Measurements from ENCODE around the gene TRRAP.
"Not testable (repeated sequence)": the region's sequence is repeated elsewhere in the genome, so short reads cannot be mapped to it uniquely, and the experiment has no call there.

TRRAP gene

DNA sequence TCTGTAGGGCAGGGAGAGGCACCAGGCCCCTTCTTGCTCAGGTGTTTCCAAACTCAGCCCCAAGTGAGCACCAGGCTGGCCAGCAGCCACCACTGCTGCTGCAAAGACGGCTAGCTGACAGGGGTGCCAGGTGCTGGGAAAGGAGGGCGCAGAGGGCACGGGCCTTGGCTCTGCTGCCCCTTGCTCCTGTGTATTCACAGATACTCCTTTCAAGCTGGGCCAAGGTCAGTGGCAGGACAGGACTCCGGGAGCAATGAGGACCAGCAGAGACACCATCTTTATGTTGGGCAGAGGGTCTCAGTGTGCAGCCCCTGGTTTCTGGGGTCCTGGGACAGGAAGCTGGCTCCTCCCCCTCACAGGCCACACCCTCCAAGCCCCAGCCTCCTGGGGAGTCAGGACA is 155.4 kb downstream of the TRRAP start:
- FAIRE-seq, result no peak

DNA sequence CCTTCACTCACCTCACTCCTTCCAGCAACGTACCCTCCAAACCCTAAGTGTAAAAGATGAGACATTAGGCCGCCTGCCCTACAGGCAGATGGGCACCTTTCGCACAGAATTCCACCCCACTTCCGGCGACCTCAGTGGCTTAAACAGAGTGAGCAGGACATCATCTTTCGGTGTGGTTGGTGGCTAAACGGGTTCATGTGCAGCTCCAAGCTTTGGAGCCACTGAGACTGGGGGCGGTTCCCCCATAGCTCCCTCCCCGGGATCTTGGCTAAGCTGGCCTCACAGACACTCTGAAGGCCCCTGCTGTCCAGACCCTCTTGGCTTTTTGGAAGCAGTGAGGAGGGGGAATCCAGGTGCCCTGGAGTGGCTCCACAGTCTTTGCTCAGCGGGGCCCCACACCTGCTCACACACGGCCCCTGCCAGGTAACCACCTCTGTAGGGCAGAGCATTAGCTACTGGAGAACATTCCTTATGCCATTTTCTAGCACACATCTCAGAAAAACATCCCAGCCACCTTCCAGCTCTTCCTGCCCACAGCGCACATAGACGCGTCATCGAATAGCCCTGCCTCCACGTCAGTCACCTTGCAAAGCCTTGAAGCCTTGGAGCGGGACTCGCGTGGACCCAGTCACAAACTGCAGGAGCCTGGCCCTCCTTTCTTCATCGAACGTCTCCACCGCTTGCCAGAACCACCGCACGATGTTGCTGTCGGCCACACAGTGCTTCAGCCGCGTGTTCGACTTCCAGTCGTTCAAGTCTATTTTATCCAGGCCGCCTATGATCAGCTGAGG is 156.8 kb downstream of the TRRAP start:
- no peak for FAIRE-seq

DNA sequence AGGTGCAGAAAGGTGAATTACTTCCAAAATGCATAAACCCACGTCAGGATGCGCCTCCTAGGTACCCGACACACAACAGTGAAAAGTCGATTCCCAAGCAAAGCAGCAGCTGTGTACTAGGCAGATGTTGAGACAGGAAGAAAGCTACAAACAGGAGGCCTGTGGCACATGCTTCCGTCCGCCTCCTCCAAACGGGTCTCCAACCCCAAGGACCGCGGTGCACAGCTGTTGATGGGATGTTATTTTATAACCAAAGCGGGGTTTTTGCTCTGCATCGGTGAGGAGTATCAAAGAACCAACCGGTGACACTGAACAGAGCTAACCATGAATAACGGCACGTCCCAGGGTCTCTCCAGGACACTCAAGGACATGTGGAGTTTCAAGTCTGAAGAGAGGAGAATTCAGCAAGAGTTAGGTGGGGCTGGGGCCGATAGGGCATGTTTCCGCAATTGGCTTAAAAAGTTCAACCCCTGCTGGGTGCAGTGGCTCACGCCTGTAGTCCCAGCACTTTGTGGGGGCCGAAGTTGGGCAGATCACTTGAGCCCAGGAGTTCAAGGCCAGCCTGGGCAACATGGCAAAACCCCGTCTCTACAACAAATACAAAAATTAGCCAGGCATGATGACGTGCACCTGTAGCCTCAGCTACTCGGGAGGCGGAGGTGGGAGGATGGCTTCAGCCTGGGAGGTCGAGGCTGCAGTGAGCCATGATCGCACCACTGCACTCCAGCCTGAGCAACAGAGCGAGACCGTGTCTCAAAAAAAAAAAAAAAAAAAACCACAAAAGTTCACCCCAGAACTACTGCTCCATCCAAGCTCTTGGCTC is 157.6 kb downstream of the TRRAP start:
- no peak for FAIRE-seq

DNA sequence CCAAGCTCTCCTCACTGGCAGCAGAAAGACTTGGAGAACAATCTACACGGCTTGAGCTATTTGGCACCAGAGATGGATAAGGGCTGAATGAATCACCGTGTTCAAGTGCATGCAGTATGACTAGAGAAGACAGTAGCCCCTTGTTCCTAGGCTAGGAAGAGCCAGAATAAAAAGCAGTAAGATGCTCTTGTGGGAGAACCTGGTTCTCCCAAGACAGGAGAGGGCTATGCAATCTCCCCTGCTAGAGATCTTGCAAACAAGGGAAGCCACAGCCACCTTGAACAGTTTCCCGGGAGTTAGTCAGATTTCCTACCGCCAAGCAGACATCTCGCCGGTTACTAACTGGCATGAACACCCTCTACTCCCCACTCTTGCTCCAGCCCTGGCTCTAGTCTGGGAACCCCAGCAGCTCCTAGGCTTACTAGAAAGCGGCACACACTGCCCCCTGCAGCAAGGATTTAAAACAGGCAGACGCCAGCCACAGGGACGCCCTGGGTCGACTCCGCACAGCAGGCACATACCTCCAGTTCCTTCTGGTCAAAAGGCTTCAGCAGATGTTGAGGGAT is 158.3 kb downstream of the TRRAP start:
- no peak for FAIRE-seq

DNA sequence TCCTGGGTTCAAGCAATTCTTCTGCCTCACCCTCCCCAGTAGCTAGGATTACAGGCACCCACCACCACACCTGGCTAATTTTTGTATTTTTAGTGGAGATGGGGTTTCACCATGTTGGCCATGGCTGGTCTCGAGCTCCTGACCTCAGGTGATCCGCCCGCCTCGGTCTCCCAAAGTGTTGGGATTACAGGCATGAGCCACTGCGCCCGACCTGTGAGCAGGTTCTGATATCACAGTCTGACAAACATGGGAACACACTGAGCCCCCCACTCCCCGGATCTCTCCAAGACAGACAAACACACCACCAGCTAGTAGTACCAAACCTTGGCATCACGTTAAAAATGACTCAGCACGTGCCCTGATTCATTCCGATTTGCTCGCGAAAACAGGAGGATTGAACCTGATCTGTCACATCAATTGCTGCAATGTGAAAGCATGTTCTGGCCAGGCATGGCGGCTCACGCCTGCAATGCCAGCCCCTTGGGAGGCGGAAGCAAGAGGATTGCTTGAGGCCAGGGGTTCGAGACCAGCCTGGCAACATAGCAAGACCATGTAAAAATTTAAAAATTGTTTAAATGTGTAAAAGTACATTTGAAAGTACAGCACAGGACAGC is 159.1 kb downstream of the TRRAP start:
- FAIRE-seq, result no peak

DNA sequence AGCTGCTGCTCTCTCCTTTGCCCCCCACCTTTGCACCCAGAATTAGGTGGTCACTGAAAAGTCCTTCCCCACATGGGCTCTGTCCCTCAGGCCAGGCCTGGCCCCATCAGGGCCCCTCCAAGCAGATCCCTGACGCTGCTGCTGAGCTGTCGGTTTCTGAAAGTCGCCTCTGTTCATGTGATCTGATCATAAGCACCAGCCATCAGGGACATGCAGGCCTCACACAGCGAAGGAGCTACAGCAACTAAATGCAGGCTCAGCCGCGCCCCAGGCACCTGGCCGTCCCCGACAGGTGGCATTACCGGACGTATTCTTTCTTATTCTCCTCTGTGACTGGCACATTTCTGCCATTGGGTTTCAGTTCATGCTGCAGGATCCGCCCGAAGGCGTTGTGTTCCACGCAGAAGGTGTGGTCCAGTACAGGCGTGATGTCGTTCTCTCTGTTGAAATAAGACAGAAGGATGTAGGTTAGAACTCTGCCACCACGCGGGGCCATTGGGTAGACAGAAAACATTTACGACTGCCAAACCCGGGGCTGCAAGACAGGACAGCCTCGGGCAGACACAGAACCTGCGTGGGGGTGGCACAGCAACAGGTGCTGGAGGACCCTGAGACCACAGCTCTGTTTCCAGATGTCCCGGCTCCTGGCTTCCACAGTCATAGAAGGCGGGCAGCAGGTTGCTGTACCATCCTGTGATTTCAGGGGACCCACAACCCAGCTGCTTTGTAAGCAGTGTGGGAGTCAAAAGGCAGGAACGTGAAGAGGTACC is 159.9 kb downstream of the TRRAP start:
- no peak for FAIRE-seq

DNA sequence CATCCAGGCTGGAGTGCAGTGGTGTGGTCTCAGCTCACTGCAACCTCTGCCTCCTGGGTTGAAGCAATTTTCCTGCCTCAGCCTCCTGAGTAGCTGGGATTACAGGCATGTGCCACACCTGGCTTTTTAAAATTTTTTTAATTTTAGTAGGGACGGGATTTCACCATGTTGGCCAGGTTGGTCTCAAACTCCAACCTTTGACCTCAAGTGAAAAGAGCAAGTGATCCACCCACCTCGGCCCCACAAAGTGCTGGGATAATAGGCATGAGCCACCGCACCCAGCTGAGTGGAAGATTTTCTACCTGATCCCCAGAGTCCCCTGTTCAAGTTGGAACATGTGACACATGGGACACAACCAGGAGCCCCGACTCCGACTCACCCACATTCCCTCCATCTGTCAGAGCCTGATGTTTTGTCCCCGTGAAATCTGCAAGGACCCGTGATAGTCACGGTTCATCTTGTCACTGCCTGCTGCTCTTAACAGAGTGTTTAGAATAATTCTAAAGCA is 161.1 kb downstream of the TRRAP start:
- FAIRE-seq, result no peak

DNA sequence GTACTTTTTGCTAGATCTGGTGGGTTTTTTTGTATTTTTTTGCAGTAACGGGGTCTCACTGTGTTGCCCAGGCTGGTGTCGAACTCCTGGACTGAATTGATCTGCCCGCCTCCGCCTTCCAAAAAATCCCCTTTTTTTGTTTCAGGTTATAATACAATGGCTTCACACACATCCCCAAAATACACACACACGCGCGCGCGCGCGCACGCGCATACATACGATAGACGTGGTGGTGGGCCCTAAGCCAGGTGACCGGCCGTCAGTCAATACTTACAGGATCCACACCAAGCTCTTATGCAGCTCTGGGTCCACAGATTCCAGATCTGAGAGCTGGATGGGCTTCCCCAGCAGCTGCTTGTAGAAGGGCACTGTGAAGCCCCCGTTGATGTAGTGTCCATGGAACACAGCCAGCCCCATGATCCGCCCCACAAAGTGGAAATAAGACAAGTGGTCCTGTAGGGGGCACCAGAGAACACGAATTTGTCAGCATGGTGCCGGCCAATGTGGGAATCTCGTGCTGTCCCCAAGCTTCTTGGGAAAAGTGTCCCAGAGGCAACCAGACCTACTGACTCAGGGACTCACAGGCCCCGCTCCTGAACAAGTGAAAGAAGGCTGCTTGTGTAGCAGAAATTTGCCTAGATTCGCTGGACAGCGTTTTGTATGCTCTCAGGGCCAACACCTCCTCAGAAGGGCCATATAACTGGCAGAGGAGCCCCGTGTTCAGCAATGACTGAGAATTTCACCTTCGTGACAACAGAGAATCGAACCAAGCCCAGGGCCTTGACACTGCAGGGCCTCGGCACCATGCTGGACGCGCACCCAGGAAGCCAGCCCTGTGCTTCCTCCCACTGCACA is 162.0 kb downstream of the TRRAP start:
- FAIRE-seq, result peak; percentile 12

DNA sequence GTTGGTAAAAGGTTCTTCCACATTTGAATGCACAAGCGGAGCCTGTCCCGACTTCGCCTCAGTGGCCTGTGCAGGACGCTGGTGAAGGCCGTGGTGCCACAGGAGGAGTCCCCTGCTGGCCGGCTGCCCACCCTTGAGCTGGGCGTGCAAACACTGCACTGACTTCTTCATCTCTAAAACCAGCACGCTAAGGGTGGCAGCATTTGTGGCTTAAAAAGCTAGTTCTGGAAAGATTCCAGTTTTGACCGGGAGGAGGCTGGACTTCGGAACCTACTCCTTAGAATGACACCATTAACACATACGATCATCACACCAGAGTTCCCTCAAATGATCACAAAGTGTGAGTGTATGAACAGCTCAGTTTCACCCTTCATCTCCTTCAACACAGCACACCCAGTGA is 163.2 kb downstream of the TRRAP start:
- FAIRE-seq, result no peak

DNA sequence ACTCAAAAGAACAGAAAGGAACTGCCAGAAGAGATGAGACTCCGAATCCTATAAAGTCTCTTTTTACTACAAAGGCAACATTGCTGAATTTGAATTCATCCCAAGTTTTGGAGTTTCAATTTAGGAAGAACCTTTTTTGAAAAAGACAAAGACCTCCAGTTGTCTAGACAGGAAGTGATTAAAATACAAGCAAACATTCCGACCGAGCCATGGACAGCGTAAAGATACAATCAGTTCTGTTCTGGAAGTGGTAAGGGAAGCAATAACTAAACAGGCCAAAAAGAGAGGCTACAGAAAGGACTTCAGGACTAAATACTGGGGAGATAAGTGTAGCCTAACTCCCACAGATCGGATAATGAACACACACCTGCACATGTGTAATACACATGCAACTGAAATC is 164.6 kb downstream of the TRRAP start:
- no peak for FAIRE-seq

DNA sequence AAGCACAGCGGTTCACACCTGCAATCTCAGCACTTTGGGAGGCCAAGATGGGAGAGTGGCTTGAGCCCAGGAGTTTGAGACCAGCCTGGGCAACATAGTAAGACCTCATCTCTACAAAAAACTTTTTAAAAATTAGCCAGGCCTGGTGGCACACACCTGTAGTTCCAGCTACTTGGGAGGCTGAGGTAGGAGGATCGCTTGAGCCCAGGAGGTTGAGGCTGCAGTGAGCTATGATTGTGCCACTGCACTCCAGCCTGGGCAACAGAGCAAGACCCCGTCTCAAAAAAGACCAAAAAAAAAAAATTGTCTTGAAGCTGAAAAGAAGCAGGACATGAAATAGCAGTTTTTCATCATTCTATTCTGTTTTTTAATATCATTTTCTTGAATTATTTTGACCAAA is 166.5 kb downstream of the TRRAP start:
- FAIRE-seq, result not testable (repeated sequence)

DNA sequence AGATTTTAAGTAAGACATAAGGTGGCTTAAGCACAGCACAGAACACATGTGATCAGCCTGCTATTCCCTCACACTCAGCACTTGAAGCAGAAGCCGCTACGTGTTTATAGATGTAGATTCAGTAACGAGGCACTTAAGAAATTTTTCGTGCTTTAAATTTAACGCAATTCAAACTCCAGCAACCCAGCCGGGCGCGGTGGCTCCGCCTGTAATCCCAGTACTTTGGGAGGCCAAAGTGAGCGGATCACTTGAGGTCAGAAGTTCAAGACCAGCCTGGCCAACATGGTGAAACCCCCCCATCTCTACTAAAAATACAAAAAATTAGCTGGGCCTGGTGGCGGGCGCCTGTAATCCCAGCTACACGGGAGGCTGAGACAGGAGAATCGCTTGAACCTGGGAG is 167.9 kb downstream of the TRRAP start:
- not testable (repeated sequence) for FAIRE-seq

DNA sequence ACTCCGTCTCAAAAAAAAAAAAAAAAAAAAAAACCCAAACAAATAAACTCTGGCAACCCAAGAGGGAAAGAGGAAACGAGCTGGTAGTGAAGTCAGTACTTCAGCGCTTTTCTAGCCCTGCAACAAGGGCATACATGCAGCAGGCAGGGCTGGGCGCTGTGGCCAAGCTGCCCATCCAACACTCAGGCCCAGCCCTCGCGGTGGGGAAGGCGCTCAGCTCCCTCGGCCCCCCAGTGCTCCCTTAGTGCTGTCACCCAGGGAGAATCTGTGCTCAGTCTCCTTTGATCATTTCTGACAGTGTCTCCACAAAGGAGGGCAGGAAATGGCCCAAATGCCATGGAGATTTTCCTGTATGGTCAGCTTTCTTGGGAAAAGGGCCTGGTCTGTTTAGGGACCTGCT is 168.4 kb downstream of the TRRAP start:
- FAIRE-seq, result no peak

DNA sequence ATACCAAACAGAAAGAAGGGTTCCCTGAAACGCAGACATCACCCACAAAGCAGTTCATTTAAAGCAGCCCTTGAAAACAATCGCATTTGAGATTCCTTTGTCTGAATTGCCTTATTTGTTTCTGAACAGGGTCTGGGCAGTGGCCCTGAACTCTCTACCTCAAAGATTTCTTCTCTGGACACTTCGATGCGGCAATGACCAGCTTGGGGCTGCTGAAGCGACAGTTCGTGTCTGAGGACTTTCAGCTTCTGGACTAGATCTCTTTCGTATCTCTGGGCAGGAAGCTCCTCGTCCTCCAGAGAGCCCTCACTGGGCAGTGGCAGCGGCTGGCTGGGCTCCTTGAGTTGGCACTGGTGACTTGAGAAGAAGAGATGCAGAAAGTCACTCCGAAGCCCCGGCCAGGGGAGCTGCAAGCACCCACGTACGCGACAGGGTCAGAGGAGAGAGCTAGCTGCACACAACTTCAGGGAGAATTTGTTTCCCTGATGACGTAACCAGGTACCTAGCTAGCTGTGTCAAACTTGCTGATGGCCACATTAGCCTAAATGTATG is 169.3 kb downstream of the TRRAP start:
- FAIRE-seq, result no peak

DNA sequence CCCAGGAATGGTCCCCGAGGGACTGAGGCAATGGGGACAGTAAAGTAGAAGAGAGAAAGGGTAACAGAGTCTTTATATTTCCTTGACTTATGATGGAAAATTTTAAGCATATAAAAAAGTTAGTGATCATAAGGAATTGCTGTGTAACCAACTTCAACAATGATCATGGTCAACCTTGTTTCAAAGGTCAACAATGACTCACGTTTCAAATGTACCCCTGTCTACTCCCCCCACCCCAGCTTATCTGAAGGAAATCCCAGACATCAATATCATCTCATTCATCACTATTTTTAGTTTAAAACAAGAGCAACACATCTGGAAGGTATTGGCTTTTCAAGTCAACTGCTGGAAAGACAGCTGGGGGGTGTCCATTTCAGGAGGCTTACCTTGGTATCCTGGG is 172.6 kb downstream of the TRRAP start:
- FAIRE-seq, result no peak

DNA sequence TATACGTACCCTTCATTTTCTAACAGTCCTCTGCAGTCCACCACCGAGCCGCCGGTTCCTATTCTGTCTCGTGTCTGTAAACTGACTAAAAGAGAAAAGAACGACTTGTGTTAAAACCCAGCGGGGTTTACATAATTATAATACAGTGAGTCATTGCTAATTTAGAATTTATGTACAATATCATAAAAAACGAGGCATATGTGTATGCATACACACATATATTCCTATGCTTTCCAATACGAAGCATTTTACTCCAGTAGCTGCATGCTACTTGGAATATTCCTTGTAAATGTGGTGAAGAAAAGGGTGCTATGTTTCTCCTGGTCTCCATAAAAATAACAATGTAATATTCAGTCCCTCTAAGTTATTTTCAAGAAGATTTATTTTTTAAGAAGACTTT is 176.4 kb downstream of the TRRAP start:
- FAIRE-seq, result no peak

DNA sequence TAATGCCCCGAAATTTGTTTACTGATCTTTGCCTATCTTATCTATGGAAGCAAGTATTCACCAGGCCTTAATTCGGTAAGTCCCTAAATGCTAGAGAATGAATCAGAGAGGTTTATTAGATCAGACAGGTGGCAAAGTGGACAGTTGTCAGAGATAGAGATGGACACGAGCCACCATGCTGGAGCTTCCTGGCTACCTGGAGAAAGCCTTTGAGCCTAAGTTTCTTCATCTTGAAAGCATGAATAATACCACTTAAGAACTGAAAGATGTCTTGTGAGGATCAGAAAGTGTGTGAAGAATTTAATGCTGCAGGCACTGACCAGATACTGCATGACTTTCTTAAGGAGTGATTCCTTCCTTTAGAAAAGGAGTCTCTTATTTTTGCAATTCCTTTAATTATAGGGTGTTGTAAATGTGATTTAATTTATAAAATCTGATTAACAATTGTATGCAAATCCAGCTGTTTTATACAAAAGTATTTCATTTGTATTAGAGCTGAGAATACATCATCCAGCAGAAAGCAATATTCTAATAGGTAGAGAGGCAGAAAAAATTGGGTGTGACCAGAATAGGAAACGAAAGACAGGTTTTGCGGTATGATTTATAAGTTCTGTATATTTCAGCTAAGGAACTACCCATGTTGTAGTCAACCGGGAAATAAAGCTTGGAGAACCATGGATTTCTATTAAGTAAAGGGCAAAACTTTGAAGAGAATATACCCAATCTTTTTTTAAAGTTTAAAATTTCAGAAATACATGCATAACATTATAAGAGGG is 182.9 kb downstream of the TRRAP start:
- no peak for FAIRE-seq
